GM18507 (cell line): ENCODE data around the gene FBH1.
"Not testable (repeated sequence)": the region's sequence is repeated elsewhere in the genome, so short reads cannot be mapped to it uniquely, and the experiment has no call there.

Experiments
- DNase-seq: peaks from one replicate; pipeline ENCODE4 v3.0.0; 2011; ENCODE audit warnings: low read depth; ENCODE audit not compliant: insufficient read length; ENCODE audit errors: extremely low spot score
- FAIRE-seq: peaks from 2 replicates; lab custom pipeline; 2011; peaks lifted over from hg19 to GRCh38; lab: Jason Lieb, UNC

The FBH1 gene

GRCh38 chr10:5898163-5898562 is 8.1 kb downstream of the FBH1 start:
- FAIRE-seq, result no peak
- DNase-seq, result no peak

- FAIRE-seq (no peak), DNase-seq (no peak)
Observed at GRCh38 chr10:5900247-5900646, 10.2 kb downstream of the FBH1 start.

DNA sequence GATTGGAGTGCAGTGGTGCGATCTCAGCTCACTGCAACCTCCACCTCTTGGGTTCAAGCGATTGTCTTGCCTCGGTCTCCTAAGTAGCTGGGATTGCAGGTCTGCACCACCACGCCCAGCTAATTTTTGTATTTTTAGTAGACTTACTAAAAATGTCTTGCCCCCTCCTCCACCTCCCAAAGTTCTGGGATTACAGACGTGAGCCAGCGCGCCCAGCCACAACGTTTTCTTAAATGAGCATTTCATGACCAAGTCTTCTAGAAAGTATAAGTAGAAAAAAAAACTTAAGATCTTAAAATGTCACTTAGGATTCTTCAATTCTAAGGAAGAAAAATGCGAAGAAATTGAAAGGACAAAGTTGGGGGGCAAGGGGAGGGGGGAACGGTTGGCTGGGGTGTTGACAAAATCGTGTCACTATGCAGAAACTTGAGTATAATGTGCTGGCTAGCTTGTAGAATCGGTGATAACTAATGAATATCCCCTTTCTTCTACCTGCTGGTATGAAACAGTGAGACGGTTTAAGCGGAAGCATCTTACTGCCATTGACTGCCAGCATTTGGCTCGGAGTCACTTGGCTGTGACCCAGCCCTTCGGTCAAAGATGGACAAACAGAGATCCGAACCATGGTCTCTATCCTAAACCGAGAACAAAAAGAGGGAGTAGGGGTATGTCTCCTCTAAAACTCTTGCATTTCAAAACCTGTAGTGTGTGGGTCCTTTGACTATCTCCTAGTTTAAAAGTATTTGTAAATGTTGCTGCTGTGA is 12.7 kb downstream of the FBH1 start:
- FAIRE-seq (no peak), DNase-seq (no peak)

DNA sequence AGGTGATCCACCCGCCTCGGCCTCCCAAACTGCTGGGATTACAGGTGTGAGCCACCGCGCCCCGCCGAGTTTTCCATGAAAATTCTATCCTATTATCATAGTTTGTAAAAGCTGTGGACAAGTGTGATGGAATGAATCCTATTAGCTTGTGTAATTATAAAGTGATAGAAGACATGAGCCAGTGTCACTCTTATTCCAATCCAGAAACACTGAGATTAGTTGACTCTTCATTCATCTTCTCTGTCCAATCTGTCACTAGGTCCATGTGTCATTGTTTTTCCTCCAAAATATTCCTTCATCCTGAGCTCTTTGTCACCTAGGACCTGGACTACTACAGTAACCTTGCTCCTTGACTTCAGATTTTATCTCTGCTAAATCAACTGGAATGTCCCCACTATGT is 13.5 kb downstream of the FBH1 start:
- FAIRE-seq, result no peak
- no peak for DNase-seq

DNA sequence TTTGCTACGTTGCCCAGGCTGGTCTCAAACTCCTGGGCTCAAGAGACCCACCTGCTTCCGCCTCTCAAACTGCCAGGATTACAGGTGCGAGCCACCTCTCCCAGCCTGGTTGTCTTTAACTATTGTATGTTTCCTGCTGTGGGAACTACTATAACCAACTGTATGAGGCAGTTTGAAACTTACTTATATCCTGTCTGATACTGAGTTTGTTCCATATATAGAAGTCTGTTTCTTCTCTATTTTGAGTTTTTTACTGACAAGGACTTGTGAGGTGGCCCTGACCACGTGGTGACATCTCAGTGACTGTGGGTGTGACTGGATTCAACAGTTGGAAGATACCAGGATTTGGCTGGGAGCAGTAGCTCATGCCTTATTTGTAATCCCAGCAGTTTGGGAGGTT is 14.2 kb downstream of the FBH1 start:
- peak; percentile 90 for FAIRE-seq
- peak; percentile 46 for DNase-seq

DNA sequence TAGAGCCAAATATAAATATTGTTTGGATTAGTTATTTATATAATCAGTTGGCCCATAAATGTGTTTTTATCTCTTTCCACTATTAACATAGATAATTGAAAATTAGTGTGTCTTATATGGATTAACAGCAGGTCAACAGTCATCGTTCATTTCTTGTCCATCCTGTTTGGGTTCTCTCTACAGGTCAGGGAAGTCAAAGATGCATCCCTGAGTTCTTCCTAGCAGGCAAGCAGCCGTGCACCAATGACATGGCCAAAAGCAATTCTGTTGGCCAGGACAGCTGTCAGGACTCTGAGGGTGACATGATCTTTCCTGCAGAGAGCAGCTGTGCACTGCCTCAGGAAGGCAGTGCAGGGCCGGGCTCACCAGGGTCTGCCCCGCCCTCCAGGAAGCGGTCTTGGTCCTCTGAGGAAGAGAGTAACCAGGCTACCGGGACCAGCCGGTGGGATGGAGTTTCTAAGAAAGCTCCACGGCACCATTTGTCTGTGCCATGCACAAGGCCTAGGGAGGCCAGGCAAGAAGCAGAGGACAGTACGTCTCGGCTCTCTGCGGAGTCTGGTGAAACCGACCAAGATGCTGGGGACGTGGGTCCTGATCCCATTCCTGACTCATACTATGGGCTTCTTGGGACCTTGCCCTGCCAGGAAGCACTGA is 15.9 kb downstream of the FBH1 start:
- DNase-seq (no peak), FAIRE-seq (no peak)

DNA sequence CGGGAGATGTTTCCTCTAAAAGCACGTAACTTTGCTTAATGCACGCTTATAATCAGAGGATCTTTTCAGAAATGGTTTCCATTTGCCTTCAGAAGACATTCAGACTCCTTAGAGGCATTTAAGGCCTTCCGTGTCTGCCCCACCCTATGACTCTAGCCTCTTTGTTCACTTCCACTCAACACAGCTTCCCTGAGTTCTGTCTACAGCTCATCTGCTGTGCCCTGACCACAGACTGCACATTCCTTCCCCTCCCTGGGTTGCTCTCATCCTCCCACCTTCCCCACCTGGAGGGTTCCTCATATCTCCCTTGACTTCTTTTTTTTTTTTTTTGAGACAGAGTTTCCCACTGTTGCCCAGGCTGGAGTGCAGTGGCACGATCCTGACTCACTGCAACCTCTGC is 16.6 kb downstream of the FBH1 start:
- DNase-seq (no peak), FAIRE-seq (no peak)

DNA sequence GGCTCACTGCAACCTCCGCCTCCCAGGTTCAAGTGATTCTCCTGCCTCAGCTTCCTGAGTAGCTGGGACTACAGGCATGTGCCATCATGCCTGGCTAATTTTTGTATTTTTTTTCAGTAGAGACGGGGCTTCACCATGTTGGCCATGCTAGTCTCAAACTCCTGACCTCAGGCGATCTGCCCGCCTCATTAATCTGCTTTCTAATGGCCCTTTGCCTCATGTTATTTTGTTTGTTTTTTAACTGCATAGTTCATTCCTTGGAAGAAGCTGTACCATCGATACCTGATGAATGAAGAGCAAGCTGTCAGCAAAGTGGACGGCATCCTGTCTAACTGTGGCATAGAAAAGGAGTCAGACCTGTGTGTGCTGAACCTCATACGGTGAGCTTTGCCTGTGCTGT is 18.6 kb downstream of the FBH1 start:
- not testable (repeated sequence) for FAIRE-seq, DNase-seq

DNA sequence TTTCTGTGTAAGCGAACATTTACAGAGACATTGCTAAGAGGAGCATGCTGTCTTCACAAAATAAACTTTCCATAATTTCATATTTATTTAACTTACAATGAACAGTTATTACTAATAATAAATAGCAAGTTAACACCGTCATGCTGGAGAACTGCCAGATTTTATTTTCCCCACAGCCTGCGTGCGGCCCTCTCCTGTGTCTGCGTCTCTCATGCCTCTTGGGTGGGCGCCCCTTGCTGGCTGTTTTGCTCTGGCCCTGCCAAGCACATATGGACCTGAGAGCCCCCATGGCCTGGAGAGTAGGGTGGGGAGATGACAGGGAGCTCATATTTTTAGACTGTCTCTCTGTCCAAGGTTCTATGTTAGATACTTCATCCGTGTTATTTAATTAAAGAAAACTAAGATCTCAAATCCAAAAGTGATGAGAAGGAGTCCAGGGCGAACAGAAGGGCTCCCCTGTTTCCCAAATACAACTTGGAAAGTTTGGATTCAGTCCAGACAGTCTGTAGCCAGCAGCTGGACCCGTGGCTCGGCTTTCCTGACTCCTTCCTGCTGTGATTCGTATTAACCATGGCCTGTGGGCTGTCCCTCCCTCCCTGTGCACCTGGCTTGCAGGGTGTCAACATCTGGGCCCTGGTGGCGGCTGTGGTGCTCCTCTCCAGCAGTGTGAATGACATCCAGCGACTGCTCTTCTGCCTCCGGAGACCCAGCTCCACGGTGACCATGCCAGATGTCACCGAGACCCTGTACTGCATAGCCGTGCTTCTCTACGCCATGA is 20.5 kb downstream of the FBH1 start:
- no peak for DNase-seq
- no peak for FAIRE-seq

DNA sequence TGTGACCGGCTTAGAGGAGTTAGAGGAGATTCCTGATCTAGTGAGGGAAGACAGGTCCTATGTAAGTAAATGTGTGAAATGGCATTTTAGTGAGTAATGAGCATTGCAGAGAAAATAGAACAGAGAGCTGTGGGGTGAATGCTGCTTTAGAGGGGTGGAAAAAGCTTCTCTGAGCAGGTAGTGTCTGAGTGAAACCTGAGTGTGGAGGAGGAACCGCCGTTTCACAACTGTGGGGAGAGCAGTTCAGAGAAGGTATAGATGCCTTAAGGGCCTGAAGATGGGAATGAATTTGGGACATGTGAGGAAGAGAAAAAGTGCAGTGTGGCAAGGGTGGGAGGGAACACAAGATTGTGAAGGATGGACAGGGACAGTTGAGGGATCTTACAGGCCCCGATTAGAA is 21.6 kb downstream of the FBH1 start:
- no peak for FAIRE-seq

DNA sequence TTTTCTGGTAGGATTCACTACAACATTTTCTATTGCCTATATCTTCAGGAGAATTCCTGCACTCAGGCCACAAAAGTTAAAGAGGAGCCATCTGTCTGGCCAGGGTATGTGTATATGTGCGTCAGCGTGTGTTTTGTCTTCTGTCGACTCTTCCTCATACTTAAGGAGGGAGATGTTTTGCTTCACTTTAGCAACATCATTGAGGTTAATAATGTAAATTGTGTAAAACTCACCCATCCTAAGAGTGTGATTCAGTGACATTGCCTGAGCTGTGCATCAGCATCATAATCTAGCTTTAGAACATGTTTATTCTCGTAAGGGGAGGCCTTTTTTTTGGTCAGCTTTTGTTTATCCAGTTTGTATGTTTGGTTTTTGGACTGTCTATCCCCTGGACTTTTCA is 23.7 kb downstream of the FBH1 start:
- DNase-seq (no peak), FAIRE-seq (no peak)

More for the DNA sequence above, 21.6 kb downstream of the FBH1 start:
- no peak for DNase-seq

GRCh38 chr10:5915451-5915850 is 25.4 kb downstream of the FBH1 start:
- DNase-seq (no peak), FAIRE-seq (no peak)

DNA sequence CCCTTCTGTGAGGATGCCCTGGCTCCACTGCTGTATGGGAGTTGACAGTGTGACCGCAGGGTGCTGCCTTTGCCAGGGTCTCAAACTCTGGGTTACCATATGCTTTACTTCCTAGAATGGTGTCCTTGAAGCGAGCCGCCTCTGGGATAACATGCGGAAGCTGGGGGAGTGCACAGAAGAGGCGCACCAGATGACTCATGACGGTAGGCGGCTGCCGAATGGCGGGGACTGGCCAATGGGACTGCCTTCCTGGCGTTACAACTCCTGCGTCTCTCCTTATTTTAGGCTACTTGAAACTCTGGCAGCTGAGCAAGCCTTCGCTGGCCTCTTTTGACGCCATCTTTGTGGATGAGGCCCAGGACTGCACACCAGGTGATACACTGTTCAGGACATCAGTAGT is 27.3 kb downstream of the FBH1 start:
- DNase-seq (no peak), FAIRE-seq (no peak)

- no peak for FAIRE-seq
- DNase-seq, result no peak
Observed at GRCh38 chr10:5918763-5919162, 28.7 kb downstream of the FBH1 start.

- no peak for DNase-seq
- peak; percentile 9 for FAIRE-seq
Observed at GRCh38 chr10:5919568-5919967, 29.5 kb downstream of the FBH1 start.

GRCh38 chr10:5921746-5922145 is 31.7 kb downstream of the FBH1 start:
- no peak for DNase-seq
- FAIRE-seq, result no peak

DNA sequence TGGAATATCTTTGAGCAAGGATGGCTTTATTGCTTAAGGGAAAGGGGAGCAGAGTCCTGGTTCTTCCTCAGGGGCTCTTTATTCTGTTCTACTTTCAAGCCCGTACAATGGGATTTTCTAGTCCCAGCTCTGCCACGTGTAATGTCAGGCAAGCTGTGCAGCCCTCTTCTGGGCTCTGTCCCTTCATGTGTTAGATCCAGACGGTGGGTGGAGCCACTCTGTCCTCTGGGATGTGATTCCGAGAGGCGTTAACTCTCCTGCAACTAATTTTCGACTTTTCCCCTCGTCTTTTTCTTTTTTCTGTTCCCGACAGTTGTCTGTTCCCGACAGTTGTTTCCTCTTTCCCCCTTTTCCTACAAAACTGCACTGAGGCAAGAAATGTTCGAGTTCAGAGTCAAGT is 34.8 kb downstream of the FBH1 start:
- no peak for FAIRE-seq

GRCh38 chr10:5927306-5927705 is 37.3 kb downstream of the FBH1 start:
- no peak for FAIRE-seq
- no peak for DNase-seq

More for the DNA sequence above, 34.8 kb downstream of the FBH1 start:
- DNase-seq, result no peak

DNA sequence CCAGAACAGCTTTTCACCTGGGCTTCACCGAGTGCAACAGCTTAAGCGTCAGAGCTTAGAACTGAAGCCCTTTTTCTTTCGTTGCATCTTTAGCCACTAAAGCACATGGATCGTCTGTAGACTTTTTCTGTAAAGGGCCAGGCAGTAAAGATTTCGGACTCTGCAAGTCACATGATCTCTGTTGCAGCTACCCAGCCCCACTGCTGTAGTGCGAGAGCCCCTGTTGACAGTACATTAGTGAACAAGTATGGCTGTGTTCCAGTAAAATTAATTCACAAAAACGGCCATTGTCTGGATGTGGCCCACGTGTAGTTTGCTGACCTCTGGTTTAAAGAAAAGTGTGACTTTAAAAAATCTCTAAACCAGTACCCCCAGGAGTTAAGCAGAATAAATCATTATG is 39.4 kb downstream of the FBH1 start:
- no peak for FAIRE-seq
- no peak for DNase-seq

GRCh38 chr10:5930272-5930671 is 40.2 kb downstream of the FBH1 start:
- DNase-seq, result no peak
- no peak for FAIRE-seq

GRCh38 chr10:5932345-5932744 is 42.3 kb downstream of the FBH1 start:
- FAIRE-seq (no peak), DNase-seq (no peak)
